Endothelial cell (in vitro differentiated cells): ENCODE measurements around the gene UBA1. TPM values are rescaled to one million over a fixed set of nuclear protein-coding genes. Genes with fewer than 3 reads are reported as not detected.

ENCODE experiments used
- DNase-seq: peaks from one replicate; pipeline ENCODE4 v3.0.0; 2021; ENCODE audit warnings: low spot score
- H3K27ac Mint-ChIP-seq: one replicate; pipeline ENCODE4 v1.8.0; 2021; ENCODE audit warnings: mixed read lengths, inconsistent platforms; ENCODE audit not compliant: unreplicated experiment
- H3K27me3 Mint-ChIP-seq: one replicate; pipeline ENCODE4 v1.8.0; 2021; ENCODE audit warnings: mild to moderate bottlenecking, moderate library complexity, mixed read lengths, inconsistent platforms; ENCODE audit not compliant: unreplicated experiment
- H3K36me3 Mint-ChIP-seq: one replicate; pipeline ENCODE4 v1.8.0; 2021; ENCODE audit warnings: mild to moderate bottlenecking, low read depth, mixed read lengths, inconsistent platforms; ENCODE audit not compliant: unreplicated experiment
- H3K4me1 Mint-ChIP-seq: one replicate; pipeline ENCODE4 v1.8.0; 2021; ENCODE audit warnings: mild to moderate bottlenecking, mixed read lengths, inconsistent platforms; ENCODE audit not compliant: unreplicated experiment
- H3K4me3 Mint-ChIP-seq: one replicate; pipeline ENCODE4 v1.8.0; 2021; ENCODE audit warnings: mild to moderate bottlenecking, mixed read lengths, inconsistent platforms; ENCODE audit not compliant: unreplicated experiment
- H3K9me3 Mint-ChIP-seq: one replicate; pipeline ENCODE4 v1.8.0; 2021; ENCODE audit warnings: mixed read lengths, inconsistent platforms; ENCODE audit not compliant: unreplicated experiment
- CTCF ChIP-seq: fragments of 200-600 bp; sonication (generic); IDR thresholded peaks from one replicate; pipeline ENCODE4 v1.5.0; 2021; ENCODE audit warnings: antibody characterized with exemption; ENCODE audit not compliant: unreplicated experiment
- total RNA-seq: library from RNA; stranded (reverse); fragmentation: NEBNext Ultra II Directional; extraction: Animal tissue kit (Norgen Biotek cat#: 25700); gene quantifications from one replicate; pipeline ENCODE4 v1.2.1, GENCODE V29; 2021; ENCODE audit not compliant: unreplicated experiment

Gene UBA1
- total RNA-seq, 1 donor from 2014 or later = 246 TPM

- Mint-ChIP-seq H3K36me3 (peaks cover 14% of the 10 kb centered on the region), H3K27me3 (no peaks in the 10 kb centered on the region), H3K4me3 (no peak overlapping the region), H3K9me3 (no peaks in the 10 kb centered on the region), H3K27ac (no peak overlapping the region), H3K4me1 (no peaks in the 10 kb centered on the region)
- no peak for DNase-seq
- TF ChIP-seq CTCF = no peak
These were observed 32.4 kb downstream of the UBA1 start for GRCh38 chrX:47226071-47226470.

GRCh38 chrX:47226531-47227333 is 33.1 kb downstream of the UBA1 start:
- H3K4me3 Mint-ChIP-seq = no peak overlapping the region
- peaks cover 2% of the 10 kb centered on the region for H3K27me3 Mint-ChIP-seq
- TF ChIP-seq CTCF = no peak
- no peak for DNase-seq
- peaks cover 14% of the 10 kb centered on the region for H3K36me3 Mint-ChIP-seq
- no peaks in the 10 kb centered on the region for H3K9me3 Mint-ChIP-seq
- H3K27ac Mint-ChIP-seq = no peak overlapping the region
- no peaks in the 10 kb centered on the region for H3K4me1 Mint-ChIP-seq

- no peak for TF ChIP-seq CTCF
- peaks cover 14% of the 10 kb centered on the region for H3K36me3 Mint-ChIP-seq
- no peaks in the 10 kb centered on the region for H3K9me3 Mint-ChIP-seq
- no peak overlapping the region for H3K4me3 Mint-ChIP-seq
- H3K4me1 Mint-ChIP-seq = no peaks in the 10 kb centered on the region
- no peak for DNase-seq
- no peak overlapping the region for H3K27ac Mint-ChIP-seq
- H3K27me3 Mint-ChIP-seq = peaks cover 2% of the 10 kb centered on the region
These were observed 33.6 kb downstream of the UBA1 start for GRCh38 chrX:47227334-47227583.

GRCh38 chrX:47228550-47229270 is 35.1 kb downstream of the UBA1 start:
- no peak for TF ChIP-seq CTCF
- H3K4me3 Mint-ChIP-seq = no peak overlapping the region
- H3K27ac Mint-ChIP-seq = no peak overlapping the region
- no peaks in the 10 kb centered on the region for H3K9me3 Mint-ChIP-seq
- H3K4me1 Mint-ChIP-seq = no peaks in the 10 kb centered on the region
- H3K27me3 Mint-ChIP-seq = peaks cover 4% of the 10 kb centered on the region
- peaks cover 14% of the 10 kb centered on the region for H3K36me3 Mint-ChIP-seq
- no peak for DNase-seq

GRCh38 chrX:47229427-47229826 is 35.8 kb downstream of the UBA1 start:
- Mint-ChIP-seq H3K4me1 (no peaks in the 10 kb centered on the region), H3K27ac (no peak overlapping the region), H3K36me3 (peaks cover 14% of the 10 kb centered on the region), H3K9me3 (no peaks in the 10 kb centered on the region), H3K4me3 (no peak overlapping the region), H3K27me3 (peaks cover 4% of the 10 kb centered on the region)
- no peak for TF ChIP-seq CTCF
- no peak for DNase-seq
